IPS-NIHi7 (cell line): ENCODE measurements around the gene ROBO4.

Experiments
- DNase-seq: peaks from one replicate; pipeline ENCODE4 v3.0.0; 2012; ENCODE audit warnings: mixed read lengths; ENCODE audit errors: extremely low spot score

ROBO4 gene

DNA sequence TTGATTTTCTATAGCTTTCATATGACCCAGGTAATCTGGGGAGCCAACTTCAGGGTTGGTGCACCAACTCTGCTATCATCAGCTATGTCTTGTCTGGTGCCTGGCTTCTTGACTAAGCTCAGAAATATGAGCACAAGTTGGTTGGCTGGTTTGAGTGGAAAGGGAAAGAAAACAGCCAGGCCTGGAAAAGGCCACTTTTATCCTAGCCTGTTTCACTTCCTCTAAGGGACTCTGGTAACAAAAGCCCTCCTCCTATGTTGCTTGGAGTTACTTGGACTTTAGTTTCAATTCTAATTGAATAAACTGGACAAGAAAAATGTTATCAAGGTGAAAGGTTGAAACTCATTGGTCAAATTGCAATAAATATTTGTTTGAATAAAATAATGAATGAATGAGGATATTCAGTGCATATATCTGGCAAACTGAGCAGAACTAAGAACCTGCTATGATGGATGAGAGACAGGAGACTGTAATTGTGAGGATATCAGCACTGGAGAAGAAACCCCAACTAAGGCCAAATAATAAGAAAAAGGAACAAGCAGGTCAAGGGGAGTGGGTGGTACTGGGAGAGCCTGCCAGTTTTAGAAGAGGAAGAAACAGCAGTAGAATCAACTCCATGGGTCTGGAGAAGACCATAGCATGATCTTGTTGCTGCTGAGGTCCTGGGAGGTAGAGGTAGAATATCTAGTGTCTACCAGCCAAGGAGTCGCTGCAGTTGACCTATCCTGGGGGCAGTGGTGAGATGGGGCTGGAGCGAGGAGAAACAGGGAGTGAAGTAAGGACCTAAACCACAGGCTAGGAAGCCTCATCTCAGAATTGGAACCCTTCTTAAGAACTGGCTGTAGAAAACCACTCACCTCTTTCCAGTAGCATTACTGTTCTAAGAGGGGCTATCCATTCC lies 8.2 kb downstream of the ROBO4 start:
- no peak for DNase-seq

DNA sequence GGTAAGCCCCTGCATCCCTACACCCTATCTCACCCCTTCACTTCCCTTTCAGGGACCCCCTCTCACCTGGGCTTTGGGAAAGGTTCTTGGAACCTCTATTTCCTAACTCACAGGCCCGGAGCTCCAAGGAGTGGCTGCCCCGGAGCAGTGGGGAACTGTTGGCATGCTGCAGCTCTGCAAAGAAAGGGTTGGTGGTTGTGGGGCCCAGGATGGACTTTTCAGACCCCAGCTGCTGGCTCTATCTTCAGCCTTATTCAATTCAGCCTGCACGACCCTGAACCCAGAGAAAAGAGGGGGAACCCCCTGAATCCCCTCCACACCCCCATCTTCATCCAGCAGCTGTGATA lies 10.0 kb downstream of the ROBO4 start:
- no peak for DNase-seq

DNA sequence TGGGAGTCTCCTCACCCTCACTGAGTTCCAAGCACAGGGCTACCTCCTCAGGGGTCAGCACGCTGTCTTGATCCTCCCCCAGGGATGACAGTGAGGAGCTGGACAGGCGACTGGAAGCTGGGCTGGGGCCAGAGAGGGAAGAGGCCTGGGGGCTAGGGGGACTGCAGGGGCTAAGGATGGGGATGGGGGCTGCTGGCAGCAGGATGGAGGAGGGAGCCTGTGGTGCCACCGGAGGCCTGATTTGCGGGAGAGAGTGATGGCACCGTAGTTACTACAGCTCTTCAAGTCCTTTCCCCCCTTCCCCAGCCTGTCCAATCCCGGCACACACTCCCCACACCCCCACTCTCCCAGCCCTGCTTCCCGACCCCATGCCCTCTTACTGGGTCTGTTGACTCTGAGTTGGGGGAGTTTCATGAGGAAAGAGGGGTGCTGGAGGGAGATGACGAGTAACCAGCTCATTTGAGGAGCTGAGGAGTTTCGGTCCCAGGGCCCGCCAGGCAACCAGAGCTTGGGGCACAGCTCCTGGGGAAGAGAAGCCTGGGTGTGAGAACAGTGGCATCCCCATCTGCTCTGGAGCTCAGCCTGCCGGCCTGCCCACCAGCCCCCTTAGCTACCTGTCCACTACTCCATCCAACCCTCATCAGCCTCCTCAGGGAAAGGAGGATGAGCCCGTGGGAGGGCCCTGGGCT lies 10.5 kb downstream of the ROBO4 start:
- DNase-seq: no peak

DNA sequence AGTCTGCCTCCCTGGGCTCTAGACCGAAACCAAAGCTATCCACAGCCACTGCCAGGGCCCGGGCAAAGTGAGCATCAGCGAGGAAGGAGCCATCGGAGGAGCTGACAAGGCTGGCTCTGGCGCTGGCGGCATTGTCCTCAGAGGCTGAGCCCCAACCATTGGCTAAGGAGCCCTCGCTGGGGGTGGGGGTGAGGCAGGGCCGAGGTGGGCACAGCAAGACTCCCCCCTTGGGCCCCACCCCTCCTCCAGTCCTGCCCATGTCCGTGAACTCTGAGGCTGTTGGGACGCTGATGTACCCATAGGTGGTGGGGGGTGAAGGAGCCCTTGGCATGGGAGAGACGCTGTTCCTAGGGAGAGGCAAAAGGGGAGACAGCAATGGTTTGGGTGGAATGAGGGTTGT lies 11.2 kb downstream of the ROBO4 start:
- no peak for DNase-seq

DNA sequence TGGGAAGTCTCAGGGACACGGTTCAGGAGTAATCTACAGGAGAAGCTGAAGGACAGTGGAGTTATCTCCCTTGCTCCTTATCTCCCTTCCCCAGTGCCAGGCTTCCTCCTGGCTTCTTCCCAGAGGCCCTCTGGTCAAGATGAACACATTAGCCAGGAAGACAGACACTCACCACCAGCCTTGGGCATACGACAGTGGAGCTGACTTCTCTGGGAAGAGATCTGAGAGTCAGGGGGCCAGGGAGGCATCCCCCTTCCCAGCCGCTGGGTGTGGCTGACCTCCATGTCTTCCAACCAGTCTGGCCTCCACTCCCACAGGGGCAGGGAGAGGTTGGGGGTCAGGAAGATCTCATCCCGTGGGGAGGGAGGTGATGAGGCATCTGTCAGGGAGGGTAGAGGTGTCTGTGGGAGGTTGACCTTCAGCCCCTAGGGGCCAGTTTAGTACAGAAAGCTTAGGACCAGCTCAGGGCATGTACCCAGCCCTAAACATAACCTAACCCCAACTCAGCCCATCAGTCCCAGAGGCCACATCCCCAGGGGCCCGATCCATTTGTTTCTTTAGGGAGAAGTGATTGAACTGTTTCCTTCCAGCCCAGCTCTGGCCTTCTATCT lies 12.7 kb downstream of the ROBO4 start:
- no peak for DNase-seq

DNA sequence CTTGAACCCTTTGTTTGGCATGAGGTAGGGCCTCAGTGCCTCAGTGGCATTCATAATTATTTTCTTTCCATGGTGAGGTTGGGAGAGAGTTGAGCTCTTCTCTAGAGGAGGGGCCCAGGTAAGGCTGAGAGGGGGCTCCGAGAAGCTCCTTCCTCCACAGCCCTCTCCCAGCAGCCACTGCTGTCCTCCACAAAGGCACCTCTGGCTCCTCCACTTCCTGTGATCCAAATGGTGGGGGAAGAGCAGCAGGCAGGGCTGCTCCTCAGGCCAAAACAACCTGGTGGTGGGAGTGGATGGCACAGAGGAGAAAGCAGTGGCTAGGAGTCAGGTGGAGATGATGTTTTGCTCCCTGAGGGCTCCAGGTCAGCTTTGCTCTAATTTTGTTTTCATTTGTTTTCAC lies 13.3 kb downstream of the ROBO4 start:
- DNase-seq: no peak

DNA sequence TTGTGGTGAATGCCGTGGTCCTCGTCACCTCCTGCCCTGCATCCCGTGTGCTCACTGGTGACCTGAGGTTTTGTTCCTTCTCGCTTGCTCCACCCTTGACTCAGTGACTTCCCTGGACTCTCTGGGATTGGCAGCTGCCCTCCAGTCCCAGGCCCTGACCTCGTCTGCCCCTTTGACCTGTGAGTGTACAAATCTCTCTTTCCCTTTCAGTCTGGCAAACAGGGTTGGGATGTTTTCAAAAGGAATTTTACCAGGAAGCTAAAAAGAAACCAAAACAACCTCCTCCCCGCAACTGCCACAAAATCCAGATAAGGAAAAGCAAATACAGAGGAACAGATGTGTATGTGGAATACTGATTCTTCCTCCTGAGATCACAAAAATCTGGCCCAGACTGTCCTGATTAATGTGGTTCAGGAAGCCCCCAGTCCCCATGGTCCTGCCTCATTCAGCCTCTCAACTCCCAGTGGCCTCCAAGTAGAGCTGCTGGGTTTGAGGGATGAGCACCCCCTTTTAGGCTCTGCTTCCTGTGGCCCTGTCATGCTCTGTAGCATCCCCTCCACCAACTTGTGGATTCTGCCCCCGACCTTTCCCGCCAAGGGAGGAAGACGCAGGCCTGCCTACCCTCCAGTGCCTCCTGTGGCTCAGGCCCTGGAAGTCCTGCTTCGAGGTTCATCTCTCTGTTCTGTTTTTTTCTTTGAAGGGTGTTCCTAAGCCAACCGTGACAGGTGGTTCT lies 15.2 kb downstream of the ROBO4 start:
- DNase-seq: no peak

DNA sequence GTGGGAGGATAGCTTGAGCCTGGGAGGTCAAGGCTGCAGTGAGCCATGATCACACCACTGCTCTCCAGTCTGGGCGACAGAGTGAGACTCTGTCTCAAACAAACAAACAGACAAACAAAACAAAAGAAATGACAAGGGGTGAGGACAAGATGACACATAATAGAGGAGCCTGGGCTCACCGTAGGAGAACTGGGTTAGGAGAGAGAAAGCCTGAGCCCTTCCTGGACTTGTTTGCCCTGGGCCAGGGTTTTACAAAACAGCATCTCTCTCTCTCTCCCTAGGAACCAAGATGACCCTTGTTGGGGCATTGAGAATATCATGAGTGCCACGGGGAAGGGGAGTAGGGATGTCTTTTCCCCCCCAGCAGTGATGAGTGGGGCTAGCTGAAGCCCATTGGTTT lies 16.7 kb downstream of the ROBO4 start:
- no peak for DNase-seq

DNA sequence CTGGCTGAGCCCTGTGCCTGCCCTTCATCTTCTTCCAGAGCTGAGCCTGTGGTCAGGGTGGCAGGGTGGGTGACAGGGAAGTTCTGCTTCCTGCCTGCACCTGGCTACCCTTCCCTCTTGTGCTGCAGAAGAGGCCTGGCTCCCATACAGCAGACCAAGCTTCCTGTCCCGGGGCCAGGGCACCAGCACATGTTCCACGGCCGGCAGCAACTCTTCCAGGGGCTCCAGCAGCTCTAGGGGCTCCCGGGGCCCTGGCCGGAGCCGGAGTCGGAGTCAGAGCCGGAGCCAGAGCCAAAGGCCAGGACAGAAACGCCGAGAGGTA lies 17.4 kb downstream of the ROBO4 start:
- DNase-seq: no peak

DNA sequence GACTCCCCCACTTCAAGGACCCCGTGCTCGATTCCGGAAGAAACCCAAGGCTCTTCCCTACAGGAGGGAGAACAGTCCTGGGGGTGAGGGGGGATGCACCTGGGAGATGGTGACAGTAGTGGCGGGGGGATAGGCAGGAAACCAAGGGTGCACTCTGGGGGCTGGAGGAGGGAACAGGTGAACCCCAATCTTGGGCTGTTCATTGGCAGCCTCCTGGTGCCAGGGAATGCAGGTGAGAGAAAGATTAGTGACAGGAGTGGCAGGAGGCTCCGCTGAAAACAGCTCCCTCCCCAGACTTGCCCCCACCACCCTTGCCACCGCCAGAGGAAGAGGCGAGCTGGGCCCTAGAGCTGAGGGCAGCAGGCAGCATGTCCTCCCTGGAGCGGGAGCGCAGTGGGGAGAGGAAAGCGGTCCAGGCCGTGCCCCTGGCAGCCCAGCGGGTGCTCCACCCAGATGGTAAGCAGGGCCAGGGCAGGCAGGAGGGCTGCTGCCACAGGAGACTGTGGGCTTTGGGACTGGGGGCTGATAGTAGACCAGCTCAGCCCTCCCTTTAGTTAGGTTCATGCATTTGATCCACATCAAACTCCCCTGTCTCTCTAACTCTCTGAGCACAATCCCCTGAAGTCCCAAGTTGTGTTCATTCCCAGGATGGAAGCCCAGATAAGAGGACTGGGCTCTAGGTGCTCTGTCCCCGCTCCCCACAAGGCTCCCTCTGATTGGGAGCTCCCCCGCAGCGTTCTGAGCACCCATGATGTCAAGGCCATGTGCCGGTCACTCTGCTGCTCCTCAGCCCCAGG lies 18.0 kb downstream of the ROBO4 start:
- DNase-seq: no peak

DNA sequence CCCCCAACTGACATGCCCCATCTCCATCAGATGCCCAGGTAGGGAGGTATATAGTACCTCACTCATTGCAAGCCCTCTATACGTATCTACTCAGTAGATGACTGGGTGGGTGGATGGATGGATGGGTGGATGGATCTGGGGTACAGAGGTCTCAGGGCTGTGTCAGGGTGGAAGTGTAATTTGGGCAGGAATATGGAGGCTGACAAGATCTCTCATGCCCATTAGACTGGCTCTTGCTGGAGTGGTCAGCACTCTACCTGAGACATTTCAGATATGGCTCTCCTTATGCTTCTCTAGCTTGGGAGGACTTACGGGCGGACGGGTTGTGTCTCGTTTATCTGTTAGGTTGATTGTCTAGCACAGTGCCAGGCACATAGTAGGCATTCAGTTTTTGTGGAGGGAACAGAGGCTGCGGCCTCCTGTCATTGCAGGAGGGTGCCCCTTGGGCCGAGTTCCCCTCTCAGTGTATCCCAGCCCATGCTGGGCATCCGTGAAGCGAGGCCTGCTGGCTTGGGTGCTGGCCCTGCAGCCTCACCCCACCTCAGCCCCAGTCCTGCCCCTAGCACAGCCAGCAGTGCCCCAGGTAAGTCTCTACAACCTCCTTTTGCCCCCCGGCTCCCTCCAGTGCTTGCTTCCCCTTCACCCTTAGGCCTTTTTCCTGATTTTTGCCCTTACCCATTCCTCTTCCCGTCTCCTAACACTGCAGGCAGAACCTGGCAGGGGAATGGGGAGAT lies 18.7 kb downstream of the ROBO4 start:
- no peak for DNase-seq

DNA sequence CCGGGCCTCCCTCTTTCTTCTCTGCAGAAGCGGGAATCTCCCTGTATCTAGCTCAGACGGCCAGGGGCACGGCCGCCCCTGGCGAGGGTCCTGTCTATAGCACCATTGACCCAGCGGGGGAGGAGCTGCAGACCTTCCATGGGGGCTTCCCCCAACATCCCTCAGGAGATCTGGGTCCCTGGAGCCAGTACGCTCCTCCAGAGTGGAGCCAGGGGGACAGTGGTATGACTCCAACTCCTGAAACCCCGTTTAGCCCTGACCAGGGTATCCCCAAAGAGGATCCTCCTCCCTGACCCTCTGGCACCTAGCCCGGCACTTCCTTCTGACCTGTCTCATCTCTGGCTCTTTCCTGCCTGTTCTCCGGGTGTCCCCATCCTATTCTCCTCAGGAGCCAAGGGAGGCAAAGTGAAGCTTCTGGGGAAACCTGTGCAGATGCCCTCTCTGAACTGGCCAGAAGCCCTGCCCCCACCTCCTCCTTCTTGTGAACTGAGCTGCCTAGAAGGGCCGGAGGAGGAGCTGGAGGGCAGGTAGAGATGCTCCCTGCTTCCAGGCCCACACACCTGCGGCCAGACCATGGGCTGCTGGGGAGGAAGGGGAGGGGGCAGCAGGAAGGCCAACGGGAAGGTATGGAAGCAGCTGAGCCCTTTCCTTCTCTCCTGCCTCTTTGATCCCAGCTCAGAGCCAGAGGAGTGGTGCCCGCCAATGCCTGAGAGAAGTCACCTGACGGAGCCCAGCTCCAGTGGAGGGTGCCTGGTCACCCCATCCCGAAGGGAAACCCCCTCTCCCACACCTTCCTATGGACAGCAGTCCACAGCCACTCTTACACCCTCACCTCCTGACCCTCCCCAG lies 19.5 kb downstream of the ROBO4 start:
- no peak for DNase-seq

DNA sequence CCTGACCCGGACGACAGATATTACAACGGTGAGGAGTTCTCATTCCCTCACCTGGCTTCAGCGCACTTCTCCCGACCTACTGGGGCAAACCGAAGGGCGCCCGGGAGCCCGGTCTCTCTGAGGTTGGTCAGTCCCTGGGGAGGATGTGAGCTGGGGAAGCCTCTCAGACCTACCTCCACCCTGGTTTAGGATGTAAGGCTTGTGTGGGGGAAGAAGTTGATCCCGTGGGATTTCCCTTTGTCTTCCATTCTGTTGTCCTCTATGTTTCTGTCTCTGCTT lies 20.1 kb downstream of the ROBO4 start:
- no peak for DNase-seq

DNA sequence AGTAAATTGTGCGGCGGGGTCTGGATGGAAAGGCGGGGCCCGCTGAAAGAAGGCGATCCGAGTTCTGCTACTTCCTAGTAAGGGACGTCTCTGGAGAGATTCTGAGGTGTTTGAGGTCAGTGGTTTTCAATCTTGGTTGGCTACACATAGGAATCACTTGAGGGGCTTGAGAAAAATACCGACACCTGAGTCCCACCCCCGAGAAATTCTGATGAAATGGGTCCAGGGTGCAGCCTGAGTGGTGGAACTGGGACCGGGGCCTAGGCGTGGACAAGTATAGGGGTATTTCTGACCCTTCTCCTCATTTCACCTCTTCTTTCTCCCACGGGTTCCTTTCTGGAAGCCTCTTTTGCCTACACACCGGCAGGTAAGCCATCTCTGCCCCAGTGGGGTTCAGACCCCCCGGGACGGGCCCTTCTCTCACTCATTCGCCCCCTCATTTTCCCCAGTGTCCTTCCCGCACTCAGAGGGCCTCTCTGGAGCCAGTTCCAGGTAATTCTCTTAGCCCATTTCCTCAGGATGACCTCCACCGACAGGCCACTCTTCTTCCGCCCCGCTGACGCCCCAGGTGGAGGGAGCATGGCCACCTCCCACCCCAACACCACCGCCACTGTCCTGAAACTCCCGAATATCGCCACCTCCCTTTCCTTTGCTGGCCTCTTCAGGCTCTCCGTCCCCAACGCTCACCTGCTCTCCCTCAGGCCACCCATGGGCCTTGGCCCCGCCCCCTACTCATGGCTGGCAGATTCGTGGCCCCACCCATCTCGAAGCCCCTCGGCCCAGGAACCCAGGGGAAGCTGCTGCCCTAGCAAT lies 20.6 kb downstream of the ROBO4 start:
- no peak for DNase-seq

DNA sequence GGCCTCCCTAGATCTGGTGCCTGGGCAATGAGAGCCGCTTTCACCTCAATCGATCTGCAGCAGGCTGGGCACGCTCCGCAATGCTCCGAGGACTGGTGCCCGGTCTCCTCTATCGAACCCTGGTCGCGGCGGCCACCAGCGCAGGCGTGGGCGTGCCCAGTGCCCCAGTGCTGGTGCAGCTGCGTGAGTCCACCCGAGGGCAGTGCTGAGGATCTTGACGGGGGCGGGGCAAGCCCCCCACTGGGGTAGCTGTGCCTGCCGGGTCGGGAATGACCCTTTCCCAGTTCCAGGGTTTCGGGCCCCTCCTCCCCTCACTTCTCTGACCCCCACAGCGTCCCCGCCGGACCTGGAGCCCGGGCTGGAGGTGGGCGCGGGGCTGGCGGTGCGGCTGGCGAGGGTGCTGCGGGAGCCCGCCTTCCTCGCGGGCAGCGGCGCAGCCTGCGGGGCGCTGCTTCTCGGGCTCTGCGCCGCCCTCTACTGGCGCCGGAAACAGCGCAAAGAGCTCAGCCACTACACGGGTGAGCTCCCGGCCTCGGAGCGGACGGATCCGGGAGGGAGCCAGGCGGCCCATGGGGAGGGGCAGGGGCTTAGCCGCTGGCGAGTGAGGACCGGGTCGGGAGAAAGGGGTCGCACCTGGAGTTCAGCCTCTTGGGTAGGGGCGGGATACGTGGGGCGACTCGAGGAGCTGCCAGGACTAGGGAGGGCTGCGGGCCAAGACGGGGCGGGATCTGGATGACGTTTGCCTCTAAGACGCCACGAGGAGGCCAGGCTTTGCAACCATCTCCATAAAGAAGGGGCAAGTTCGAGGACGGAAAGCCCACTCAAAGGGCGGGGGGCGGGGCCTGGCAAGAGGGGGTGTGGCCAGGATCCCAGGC lies 21.5 kb downstream of the ROBO4 start:
- DNase-seq: peak; percentile 95

DNA sequence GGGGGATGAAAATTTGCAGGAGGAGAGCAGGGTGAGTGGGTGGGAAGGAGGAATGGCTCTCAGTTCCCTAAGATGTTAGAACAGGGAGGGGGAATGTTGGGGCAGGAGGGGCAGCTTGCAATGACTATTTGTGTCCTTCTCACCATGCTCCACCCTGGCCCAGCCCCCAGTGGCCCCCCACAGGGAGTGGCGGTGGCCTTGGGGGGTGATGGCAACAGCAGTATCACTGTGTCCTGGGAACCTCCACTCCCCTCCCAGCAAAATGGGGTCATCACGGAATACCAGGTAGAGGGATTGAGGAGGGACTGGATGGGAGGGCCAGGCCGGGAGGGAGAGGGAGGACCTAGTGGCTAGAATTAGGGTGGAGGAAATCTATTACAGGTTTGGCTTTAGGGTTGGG lies 22.3 kb downstream of the ROBO4 start:
- DNase-seq: no peak

DNA sequence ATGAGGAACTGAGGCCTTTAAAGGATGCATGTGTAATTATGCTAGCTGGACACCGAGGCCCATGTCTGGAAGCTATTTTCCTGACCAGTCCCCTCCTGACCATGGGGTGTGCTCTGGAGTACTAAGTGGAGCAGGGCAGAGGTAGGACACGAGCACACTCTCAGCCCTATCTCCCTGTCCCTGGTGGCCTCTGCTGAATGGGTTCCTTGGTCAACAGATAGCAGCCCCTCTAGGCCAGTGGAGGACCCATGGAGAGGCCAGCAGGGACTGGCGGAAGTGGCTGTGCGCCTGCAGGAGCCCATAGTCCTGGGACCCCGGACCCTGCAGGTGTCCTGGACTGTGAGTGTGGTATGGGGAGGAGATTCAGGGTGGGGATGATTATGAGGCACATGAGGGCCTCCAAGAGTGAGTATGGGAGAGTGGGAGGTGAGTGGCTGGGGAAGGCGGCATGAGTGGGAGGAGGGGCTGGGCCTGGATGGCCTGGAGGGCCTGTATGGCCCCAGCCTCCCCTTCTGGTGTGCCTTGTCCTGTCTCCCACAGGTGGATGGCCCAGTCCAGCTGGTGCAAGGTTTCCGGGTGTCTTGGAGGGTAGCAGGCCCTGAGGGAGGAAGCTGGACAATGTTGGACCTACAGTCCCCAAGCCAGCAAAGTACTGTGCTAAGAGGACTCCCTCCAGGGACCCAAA lies 23.0 kb downstream of the ROBO4 start:
- no peak for DNase-seq

DNA sequence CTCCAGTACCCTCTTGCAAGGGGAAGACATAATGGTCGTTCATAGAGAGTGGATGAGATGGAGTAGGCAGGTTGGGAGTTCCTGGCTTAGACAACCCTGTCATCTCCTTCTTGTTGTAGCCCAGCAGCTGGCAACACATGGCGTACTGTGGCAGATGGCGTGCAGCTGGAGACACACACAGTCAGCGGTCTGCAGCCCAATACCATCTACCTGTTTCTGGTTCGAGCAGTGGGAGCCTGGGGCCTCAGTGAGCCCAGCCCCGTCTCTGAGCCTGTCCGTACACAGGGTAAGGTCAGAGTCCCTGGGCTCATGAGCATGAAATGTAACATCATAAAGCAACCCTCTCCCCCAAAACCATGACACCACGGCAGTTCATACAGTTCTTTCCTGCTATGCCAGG lies 23.7 kb downstream of the ROBO4 start:
- no peak for DNase-seq
